Measurements from ENCODE around the gene ING5.

GRCh38 chr2:241654551-241654950 lies 47.3 kb upstream of the ING5 start:
- no peak for TF ChIP-seq EZH2 (IDR thresholded peaks at IDR 0.05; ENCODE audit: low read length, unreplicated experiment)
- TF ChIP-seq CTCF (conservative IDR thresholded peaks at IDR 0.05; ENCODE audit: low read depth, low read length): no peak
- no peak for TF ChIP-seq EZH2phosphoT487 (IDR thresholded peaks at IDR 0.05; ENCODE audit: borderline replicate concordance, low read length)

Data from PC-3 (cell line).